Pancreas (tissue), 10 donors: Measurements from ENCODE around the gene HABP4. TPM values are rescaled to one million over a fixed set of nuclear protein-coding genes. Genes with fewer than 3 reads are reported as not detected.
A peak's percentile ranks its signal among the peaks of the same experiment; 100 is the strongest.

ENCODE experiments used
- ATAC-seq, 4 donors: fragments of 200-7000 bp; cut with Tn5 transposase; one replicate each; pipeline versions ENCODE4 v1.8.0 to v1.9.1; 2020; ENCODE audit warnings: mild to moderate bottlenecking in 4 of 4, moderate library complexity in 4 of 4
- DNase-seq, 6 donors: peaks; one replicate each; pipeline ENCODE4 v3.0.0-alpha.2; 2020
- FAIRE-seq: peaks from 2 replicates; lab custom pipeline; 2012; peaks lifted over from hg19 to GRCh38; lab: Jason Lieb, UNC
- H3K27ac ChIP-seq, 4 donors: fragments of 200-600 bp; sonication (generic); 1 replicate in 3 of 4; 2 replicates in 1 of 4; pipeline versions ENCODE4 v1.5.0 to v1.8.0; 2020
- H3K27me3 ChIP-seq, 4 donors: fragments of 200-600 bp; one replicate each; pipeline ENCODE4 v1.8.0; 2021
- H3K36me3 ChIP-seq, 3 donors: fragments of 200-600 bp; sonication (generic) in 1 of 3; one replicate each; pipeline versions ENCODE4 v1.5.0 to v1.8.0; 2020 to 2021
- H3K4me1 ChIP-seq, 3 donors: fragments of 200-600 bp; one replicate each; pipeline ENCODE4 v1.8.0; 2021
- H3K4me3 ChIP-seq, 4 donors: fragments of 200-600 bp; sonication (generic) in 2 of 4; one replicate each; pipeline versions ENCODE4 v1.5.0 to v1.8.0; 2020 to 2021
- H3K9me3 ChIP-seq, 4 donors: fragments of 200-600 bp; one replicate each; pipeline ENCODE4 v1.8.0; 2021
- CTCF ChIP-seq, 4 donors: fragments of 200-600 bp; sonication (generic) in 3 of 4; IDR thresholded peaks; one replicate each; pipeline versions ENCODE4 v1.5.0 to v1.8.0; 2021; ENCODE audit warnings: antibody characterized with exemption in 4 of 4
- WGBS, 2 donors: extraction: QIAGEN DNeasy Blood & Tissue Kit; methylation state at CpG; one replicate each; pipeline ENCODE4 v1.1.7; 2013; 5-methylcytosine and 5-hydroxymethylcytosine counted together
- intact Hi-C, 3 donors: fragments of 100-400 bp; cut with DNase I; formaldehyde crosslinking; loops; one replicate each; pipeline versions ENCODE4 v1.11.1 to v1.14.2; 2022
- polyA plus RNA-seq, 2 donors: library from polyadenylated mRNA; stranded (reverse); fragments of 200-250 nt; gene quantifications; one replicate each; pipeline ENCODE4 v1.2.3, GENCODE V29; 2013
- total RNA-seq, 6 donors: library from RNA; stranded (reverse); fragmentation: NEBNext Ultra II Directional in 4 of 6; extraction: Animal tissue kit (Norgen Biotek cat#: 25700) in 4 of 6; gene quantifications; one replicate each; pipeline versions ENCODE4 v1.2.1 to v1.2.4, GENCODE V29; 2021 to 2023
- donor health status: healthy with polysubstance abuse.
- donor health status: DM: no; HTN: no; CAD: no; lungs with moderate emphysema.
- donor health status: DM: no; HTN: no; CAD: no.
- donor health status: control.
- donor health status: control.
- donor health status: Bipolar disorder and iron deficiency.
- donor health status: DM: yes; HTN: yes; CAD: no.
- donor health status: DM: no; HTN: no; CAD: no.
- donor health status: DM: no; HTN: no; CAD: no.
- donor health status: DM: yes; HTN: yes; CAD: no.

The HABP4 gene
- total and polyA plus RNA-seq, 8 donors, result 2.8 to 13.0 (median 4.0) TPM

- ATAC-seq, result no peak
- no peak for TF ChIP-seq CTCF (IDR thresholded peaks at IDR 0.05)
- no peak overlapping the region for H3K27ac ChIP-seq
- H3K4me1 ChIP-seq, result peaks cover 0 to 6% (median 0%) of the 10 kb centered on the region in 3 donors
- H3K27me3 ChIP-seq, result no peaks in the 10 kb centered on the region
- 66 to 67% methylated on average over 7 of the region's 7 CpGs for WGBS, 2 donors
- no peaks in the 10 kb centered on the region for H3K36me3 ChIP-seq
- no peaks in the 10 kb centered on the region for H3K9me3 ChIP-seq
- no peak for FAIRE-seq
- no peak overlapping the region for H3K4me3 ChIP-seq
- intact Hi-C loops, result no loop called here
- DNase-seq, result no peak
These were observed 36.4 kb upstream of the HABP4 start for GRCh38 chr9:96413302-96414221.

DNA sequence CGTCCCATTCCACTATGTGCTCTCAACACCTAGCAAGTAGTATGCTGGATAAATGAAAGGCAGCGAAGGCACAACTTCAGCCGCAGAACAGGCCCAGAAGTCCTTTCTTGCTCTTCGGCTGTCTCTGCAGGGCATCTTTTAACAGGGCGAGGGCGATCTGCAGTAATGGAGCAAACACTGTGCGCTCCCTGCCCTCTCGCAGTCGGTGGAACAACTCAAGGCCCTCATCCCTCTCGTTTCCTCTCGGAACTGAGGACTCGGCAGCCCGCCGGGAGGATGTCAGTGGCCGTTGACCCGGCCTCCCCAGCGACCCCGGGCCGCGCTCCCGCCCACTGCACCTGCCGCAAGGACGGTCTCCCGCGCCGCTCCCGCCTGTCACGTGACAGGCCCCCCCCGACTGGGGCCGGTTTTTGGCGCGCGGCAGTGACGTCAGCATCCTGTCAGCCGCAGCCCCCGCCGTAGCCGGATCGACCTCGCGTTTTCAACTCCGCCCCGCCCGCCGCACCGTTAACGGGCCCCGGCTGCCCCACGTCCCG lies 32.9 kb upstream of the HABP4 start:
- FAIRE-seq, result no peak
- peaks cover 0 to 19% (median 18%) of the 10 kb centered on the region in 3 donors for H3K4me1 ChIP-seq
- intact Hi-C loops, result no loop called here
- peak overlapping the region; percentile 93 to 97 (median 97) for H3K27ac ChIP-seq
- no peaks in the 10 kb centered on the region for H3K9me3 ChIP-seq
- peak overlapping the region; percentile 65 to 81 (median 76) for H3K4me3 ChIP-seq
- peak; percentile 22 to 47 (median 32) for ATAC-seq
- DNase-seq, result peak; percentile 85 to 94 (median 90)
- H3K27me3 ChIP-seq, result no peaks in the 10 kb centered on the region
- H3K36me3 ChIP-seq, result no peaks in the 10 kb centered on the region
- 0 to 1% methylated on average over 50 of the region's 50 CpGs for WGBS, 2 donors
- no peak for TF ChIP-seq CTCF (IDR thresholded peaks at IDR 0.05)

GRCh38 chr9:96417661-96418082 lies 32.3 kb upstream of the HABP4 start:
- FAIRE-seq, result no peak
- Histone ChIP-seq H3K36me3 (no peaks in the 10 kb centered on the region), H3K9me3 (no peaks in the 10 kb centered on the region), H3K27me3 (no peaks in the 10 kb centered on the region), H3K27ac (peak overlapping the region; percentile 93 to 97 (median 97)), H3K4me1 (peaks cover 0 to 19% (median 18%) of the 10 kb centered on the region in 3 donors), H3K4me3 (peak overlapping the region; percentile 65 to 81 (median 76))
- peak in 2 of 4 donors; percentile 0 to 2 for ATAC-seq
- TF ChIP-seq CTCF (IDR thresholded peaks at IDR 0.05), result no peak
- DNase-seq, result peak in 1 of 6 donors; percentile 18
- 0% methylated on average over 22 to 62 of the region's 62 CpGs for WGBS, 2 donors
- intact Hi-C loops, result no loop called here

GRCh38 chr9:96418083-96418919 lies 31.7 kb upstream of the HABP4 start, which contains the start of gene ZNF367:
Gene ZNF367 (minus strand): TSS chr9:96418370. CDS start chr9:96418032, 338 bp downstream.
- peaks cover 0 to 19% (median 18%) of the 10 kb centered on the region in 3 donors for H3K4me1 ChIP-seq
- TF ChIP-seq CTCF (IDR thresholded peaks at IDR 0.05), result no peak
- no peaks in the 10 kb centered on the region for H3K9me3 ChIP-seq
- DNase-seq (peak; percentile 97 to 98 (median 97)), ATAC-seq (peak; percentile 81 to 91 (median 84)), FAIRE-seq (no peak)
- no peaks in the 10 kb centered on the region for H3K36me3 ChIP-seq
- intact Hi-C loops, result no loop called here
- no peaks in the 10 kb centered on the region for H3K27me3 ChIP-seq
- 0 to 1% methylated on average over 52 to 100 of the region's 100 CpGs for WGBS, 2 donors
- peak within 1 kb of the TSS; percentile 65 to 81 (median 76) for H3K4me3 ChIP-seq
- H3K27ac ChIP-seq, result peak within 1 kb of the TSS; percentile 93 to 97 (median 97)
